NCI-H82 treated with DMSO at 0.1 percent for 48 hours (cell line): ENCODE measurements around the gene YTHDF1.
A peak's percentile ranks its signal among the peaks of the same experiment; 100 is the strongest.
"Not testable (repeated sequence)": the region's sequence is repeated elsewhere in the genome, so short reads cannot be mapped to it uniquely, and the experiment has no call there.

Experiments used
- DNase-seq: peaks from one replicate; lab custom pipeline; 2025; ENCODE audit not compliant: unreplicated experiment; lab: John Stamatoyannopoulos, UW

YTHDF1 gene

DNA sequence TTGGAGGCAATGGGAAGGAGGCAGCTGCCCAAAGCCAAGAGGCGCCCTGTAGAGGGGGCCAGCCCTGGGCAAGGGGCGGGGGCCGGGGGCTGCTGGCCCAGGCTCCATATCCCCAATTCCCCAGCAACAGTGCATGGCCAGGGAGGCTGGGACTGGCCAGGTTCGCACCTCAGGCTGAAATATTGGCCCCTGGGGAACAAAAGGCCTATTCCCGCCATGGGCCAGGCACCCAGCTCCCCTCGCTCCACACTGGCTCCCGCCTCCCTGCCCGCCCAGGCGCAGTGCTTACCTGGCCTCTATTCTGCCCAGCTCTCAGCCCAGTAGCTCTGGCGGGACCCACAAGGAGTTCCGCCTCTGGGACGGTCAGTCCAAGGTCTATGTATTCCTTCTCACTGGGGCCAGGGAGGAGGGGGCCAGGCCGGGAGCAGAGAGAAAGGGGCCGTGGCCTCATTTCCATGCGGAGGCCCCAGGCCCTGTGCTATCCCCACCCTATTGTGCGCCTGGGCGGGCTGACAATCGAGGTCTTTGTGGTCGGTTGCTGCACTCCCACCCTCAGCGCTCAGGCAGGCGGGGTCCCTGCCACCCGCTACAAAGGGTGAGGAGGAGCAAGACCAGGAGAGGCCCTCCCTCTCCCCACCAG is 42.3 kb downstream of the YTHDF1 start:
- no peak for DNase-seq

DNA sequence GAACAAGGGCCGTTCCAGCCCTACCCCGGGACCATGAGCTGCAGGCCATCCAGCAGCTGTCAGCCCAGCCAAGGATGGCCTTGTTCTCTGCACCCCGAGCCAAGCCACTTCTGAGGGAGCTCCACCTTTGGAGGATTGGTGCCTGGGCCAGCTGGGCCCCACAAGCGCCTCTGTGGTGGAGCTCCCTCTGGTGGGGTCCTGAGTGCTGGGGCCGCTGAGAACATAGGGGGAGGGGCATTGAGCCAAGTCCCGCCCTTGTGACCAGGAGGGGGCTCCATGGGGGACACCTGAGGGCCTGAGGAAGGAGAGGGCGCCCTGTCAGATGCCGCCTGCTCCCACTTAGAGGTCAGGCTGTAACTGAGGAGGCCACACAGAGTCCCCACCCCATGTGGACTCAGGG is 43.2 kb downstream of the YTHDF1 start:
- peak; percentile 17 for DNase-seq

GRCh38 chr20:63171991-63172390 is 43.9 kb downstream of the YTHDF1 start:
- no peak for DNase-seq

DNA sequence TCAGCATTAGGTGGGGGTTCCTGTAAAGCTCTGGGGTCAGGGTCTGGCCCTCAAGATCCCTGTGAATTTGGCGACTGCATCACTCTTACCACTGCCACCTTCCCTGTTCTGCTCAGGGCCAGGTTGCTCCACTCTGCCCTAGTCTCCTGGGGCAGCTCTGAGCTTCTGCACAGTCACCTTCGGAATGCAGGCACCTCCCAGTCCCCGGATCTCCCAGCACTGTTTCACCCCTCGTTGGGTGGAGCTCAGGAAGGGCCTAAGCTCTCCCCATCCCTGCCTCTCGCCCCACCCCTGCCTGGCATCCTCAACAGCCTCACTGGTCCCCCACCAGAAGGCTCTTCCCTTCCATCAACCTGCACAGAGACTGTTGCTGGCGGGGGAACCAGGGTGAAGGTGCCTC is 46.2 kb downstream of the YTHDF1 start:
- DNase-seq = no peak

- DNase-seq = no peak
Observed at GRCh38 chr20:63168861-63169260, 47.1 kb downstream of the YTHDF1 start.

DNA sequence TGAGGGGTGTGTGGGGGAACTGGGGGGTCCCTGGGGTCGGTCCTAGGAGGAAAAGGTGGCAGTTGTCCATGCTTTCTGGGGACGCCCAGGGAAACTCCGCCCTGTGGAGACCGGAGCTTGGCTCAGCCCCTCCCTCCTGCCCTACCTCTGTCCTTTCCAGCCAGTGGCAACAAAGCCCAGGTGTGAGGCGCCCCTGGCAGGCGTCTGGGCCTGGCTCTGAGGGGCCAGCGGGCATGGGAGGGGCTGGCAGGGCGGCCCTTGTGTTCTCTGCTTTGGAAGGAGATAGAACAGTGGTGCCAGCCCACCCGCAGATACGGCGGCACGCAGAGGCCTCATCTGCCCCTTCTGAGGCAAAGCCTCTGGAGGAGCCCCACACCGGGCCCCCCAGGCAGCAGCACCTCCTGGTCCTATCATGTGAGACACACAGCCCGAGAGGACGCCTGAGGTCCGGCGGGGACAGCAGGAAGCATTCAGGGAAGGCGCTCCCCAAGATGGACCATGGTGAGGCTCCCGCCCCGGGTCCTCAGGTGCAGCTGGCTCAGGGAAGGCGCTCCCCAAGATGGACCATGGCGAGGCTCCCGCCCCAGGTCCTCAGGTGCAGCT is 47.9 kb downstream of the YTHDF1 start:
- DNase-seq = no peak

GRCh38 chr20:63167026-63167917 is 48.7 kb downstream of the YTHDF1 start:
- DNase-seq = no peak

DNA sequence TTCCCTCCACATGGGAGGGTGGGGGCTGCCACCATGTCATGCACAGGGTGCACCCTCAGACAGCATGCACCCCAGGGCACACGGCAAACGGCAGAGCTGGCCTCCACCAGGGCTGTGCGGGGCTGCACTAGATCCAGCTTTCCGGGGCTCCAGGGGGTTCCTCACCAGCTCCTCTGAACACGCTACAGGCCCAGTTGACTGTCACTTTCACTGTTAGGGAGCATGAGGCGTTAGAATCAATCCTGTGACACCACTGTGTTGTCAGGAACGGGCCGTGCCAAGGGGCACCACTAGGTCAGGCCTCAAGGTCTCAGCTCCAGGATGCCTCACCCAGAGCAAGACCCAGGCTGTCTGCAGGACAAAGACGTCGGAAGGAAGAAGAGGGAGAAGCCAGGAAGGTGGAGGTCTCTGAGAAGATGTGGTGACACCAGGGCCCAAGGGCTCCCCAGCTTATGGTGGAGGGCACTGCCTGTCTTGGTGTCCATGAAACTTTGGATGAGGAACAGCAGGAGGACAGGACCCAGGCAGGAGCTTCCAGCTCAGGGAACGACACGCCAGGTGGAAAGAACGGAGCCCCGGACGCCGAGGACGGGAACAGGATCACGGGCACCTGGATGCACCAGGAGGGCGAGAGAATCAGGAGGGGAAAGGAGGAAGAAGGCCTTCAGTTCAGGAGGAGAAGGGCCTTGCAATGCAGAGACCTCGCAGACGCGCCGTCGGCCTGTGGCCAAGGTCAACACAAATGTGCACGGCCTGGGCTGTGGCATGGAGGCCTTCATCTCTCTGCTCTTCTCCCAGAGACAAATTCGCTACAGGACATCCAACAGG is 49.5 kb downstream of the YTHDF1 start:
- DNase-seq = no peak

- no peak for DNase-seq
Observed at GRCh38 chr20:63165356-63166192, 50.4 kb downstream of the YTHDF1 start.

GRCh38 chr20:63164484-63165355 is 51.2 kb downstream of the YTHDF1 start:
- no peak for DNase-seq

DNA sequence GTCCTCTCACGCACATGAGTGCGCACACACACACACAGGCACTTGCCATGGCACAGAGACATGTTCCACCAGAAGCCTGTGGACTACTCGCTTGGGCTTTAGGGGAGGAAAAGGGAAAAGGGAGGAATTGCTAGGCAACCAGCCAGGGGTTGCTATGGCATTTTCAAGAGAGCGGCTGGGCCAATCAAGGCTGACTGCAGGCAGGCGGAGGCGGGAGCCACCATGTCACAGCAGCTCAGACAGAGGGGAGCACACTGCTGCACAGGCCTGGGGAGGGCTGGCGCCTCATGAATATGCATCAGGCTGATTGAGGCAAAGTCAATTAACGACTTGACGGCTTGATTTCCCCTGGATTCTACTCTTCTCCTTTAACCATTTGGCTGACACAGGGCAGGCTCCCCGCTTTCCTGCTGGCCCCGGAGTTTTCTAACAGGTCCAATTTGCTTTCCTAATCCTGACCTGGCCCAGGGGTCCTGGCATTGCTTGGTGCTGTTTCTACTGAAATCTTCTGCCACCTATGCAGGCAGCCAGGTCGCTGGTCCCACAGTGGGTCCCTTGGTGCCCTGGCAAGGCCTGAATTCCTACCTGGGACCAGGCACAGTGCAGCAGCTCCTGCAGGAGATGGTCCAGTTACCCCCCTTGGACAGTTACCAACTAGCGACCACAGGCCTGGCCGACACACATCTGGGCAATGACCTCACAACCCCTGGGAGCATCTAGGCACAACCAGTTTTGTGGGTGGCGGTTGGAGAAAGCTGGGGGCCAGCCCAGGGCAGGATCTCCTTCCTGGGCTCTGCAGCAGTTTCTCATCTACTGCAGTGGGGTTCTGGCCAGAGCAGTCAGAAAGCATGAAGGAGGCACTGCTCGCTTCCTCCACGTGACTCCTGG is 52.1 kb downstream of the YTHDF1 start:
- no peak for DNase-seq

DNA sequence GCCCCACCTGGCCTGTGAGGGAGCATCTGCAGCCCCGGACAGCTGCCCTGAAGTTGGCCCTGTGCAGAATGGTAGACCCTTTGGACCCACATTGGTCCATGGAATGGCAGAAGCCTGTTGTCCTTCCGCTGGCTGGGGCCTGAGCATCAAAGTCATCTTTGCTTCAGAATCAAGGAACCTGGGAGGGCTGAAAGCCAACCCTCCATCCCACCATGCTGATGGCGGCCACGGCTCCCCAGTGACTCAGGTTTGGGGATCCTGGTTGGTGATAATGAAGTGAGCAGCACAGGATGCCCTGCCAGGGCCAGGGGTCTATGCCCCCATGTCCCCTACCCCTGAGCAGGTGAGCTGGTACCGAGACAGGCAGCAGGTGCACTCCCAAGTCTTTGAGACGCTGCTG is 52.8 kb downstream of the YTHDF1 start:
- DNase-seq = no peak

GRCh38 chr20:63162206-63162795 is 53.6 kb downstream of the YTHDF1 start:
- DNase-seq = no peak

GRCh38 chr20:63161176-63161651 is 54.7 kb downstream of the YTHDF1 start:
- DNase-seq = no peak

DNA sequence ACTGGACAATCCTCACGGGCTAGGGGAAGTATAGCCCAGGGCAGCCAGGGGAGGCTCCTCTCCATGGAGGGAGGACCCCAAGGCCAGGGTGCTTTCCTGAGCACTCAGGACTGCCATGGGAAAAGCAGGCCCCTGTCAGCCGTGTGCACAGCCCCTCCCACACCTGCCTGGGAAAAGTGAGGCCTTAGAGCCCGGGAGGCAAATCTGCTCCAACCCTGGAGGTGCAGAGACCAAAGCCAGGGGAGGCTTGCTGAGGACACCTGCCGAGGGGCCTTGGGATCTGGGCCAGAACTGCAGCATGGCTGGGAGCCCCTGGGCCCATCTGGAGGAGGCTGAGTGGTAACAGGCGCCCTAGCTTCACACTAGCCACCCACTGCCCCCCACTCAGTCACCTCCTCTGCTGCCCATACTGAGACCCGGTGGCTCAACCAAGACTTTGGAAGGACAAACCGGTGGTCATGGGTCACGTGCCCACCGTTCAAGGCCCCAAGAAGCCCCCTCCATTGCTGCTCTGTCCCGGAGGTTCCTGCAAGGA is 55.2 kb downstream of the YTHDF1 start:
- DNase-seq = no peak

DNA sequence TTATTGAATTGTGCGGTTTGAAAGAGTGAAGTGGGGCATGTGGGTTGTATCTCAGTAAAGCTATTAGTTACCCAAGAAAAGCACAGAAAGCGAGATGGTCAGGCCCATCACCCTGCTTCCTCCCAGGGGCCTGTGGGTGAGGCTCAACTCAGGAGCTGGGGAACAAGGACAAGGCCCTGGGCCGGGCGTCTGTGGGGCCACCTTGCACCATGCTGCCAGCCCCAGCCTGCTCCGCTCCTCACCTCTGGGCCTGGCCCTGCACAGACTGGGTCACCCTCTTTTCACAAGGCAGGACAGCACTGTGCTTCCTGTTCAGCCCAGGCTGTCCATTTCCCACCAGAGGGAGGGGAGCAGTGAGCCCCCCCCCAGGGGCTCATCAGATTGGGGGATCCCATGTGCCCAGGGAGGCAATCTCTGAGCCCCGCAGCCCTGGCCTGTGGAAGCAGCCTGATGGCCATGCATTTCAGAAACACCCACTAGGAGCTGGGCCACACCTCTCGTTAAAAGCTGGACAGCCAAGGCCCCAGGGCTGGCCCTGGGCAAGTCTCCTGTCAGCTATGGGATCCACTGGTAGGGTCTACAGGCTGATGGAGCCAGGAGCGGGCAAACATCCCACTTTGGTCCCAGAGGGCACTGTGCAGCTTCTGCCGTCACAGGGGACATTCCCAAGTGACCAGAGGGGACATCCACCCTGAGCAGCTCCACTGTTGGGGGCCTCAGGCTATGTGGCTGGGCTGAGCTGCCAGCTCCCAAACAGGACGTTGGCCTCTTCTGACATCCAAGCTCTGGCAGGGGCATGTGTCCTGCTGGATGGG is 55.9 kb downstream of the YTHDF1 start:
- no peak for DNase-seq

- not testable (repeated sequence) for DNase-seq
Observed at GRCh38 chr20:63159251-63159650, 56.7 kb downstream of the YTHDF1 start.
